ENCODE data around the gene FAM240B.

FAM240B gene

GRCh38 chr9:38687389-38687842 lies 32.5 kb downstream of the FAM240B start:
- no peak overlapping the region; the same call in 1 of the 2 replicates for H3K4me3 ChIP-seq (ENCODE audit: low read length)
- no peak for TF ChIP-seq ZNF274 (IDR thresholded peaks at IDR 0.05; ENCODE audit: low read depth, low read length)

GRCh38 chr9:38686933-38687332 lies 33.0 kb downstream of the FAM240B start:
- no peak overlapping the region for H3K4me3 ChIP-seq (ENCODE audit: low read length)
- TF ChIP-seq ZNF274 (IDR thresholded peaks at IDR 0.05; ENCODE audit: low read depth, low read length), result no peak

GRCh38 chr9:38685535-38685934 lies 34.4 kb downstream of the FAM240B start:
- no peak overlapping the region for H3K4me3 ChIP-seq (ENCODE audit: low read length)
- no peak for TF ChIP-seq ZNF274 (IDR thresholded peaks at IDR 0.05; ENCODE audit: low read depth, low read length)

GRCh38 chr9:38683336-38683735 lies 36.6 kb downstream of the FAM240B start:
- no peak for TF ChIP-seq ZNF274 (IDR thresholded peaks at IDR 0.05; ENCODE audit: low read depth, low read length)
- H3K4me3 ChIP-seq (ENCODE audit: low read length), result no peak overlapping the region

GRCh38 chr9:38682713-38683112 lies 37.2 kb downstream of the FAM240B start:
- H3K4me3 ChIP-seq (ENCODE audit: low read length), result no peak overlapping the region
- TF ChIP-seq ZNF274 (IDR thresholded peaks at IDR 0.05; ENCODE audit: low read depth, low read length), result no peak

- H3K4me3 ChIP-seq (ENCODE audit: low read length), result no peak overlapping the region
- TF ChIP-seq ZNF274 (IDR thresholded peaks at IDR 0.05; ENCODE audit: low read depth, low read length), result no peak
Observed at GRCh38 chr9:38681747-38682227, 38.1 kb downstream of the FAM240B start.

GRCh38 chr9:38680837-38681445 lies 39.0 kb downstream of the FAM240B start:
- TF ChIP-seq ZNF274 (IDR thresholded peaks at IDR 0.05; ENCODE audit: low read depth, low read length), result no peak
- no peak overlapping the region for H3K4me3 ChIP-seq (ENCODE audit: low read length)

- TF ChIP-seq ZNF274 (IDR thresholded peaks at IDR 0.05; ENCODE audit: low read depth, low read length), result no peak
- H3K4me3 ChIP-seq (ENCODE audit: low read length), result no peak overlapping the region
Observed at GRCh38 chr9:38677660-38678303, 42.2 kb downstream of the FAM240B start.

- no peak overlapping the region for H3K4me3 ChIP-seq (ENCODE audit: low read length)
- TF ChIP-seq ZNF274 (IDR thresholded peaks at IDR 0.05; ENCODE audit: low read depth, low read length), result no peak
Observed at GRCh38 chr9:38675831-38676230, 44.1 kb downstream of the FAM240B start.

- TF ChIP-seq ZNF274 (IDR thresholded peaks at IDR 0.05; ENCODE audit: low read depth, low read length), result no peak
- no peak overlapping the region for H3K4me3 ChIP-seq (ENCODE audit: low read length)
Observed at GRCh38 chr9:38675211-38675610, 44.7 kb downstream of the FAM240B start.

- no peak for TF ChIP-seq ZNF274 (IDR thresholded peaks at IDR 0.05; ENCODE audit: low read depth, low read length)
- no peak overlapping the region for H3K4me3 ChIP-seq (ENCODE audit: low read length)
Observed at GRCh38 chr9:38673399-38674193, 46.3 kb downstream of the FAM240B start.

- TF ChIP-seq ZNF274 (IDR thresholded peaks at IDR 0.05; ENCODE audit: low read depth, low read length), result no peak
- no peak overlapping the region for H3K4me3 ChIP-seq (ENCODE audit: low read length)
Observed at GRCh38 chr9:38671748-38672147, 48.2 kb downstream of the FAM240B start.

GRCh38 chr9:38671372-38671731 lies 48.6 kb downstream of the FAM240B start:
- no peak overlapping the region for H3K4me3 ChIP-seq (ENCODE audit: low read length)
- no peak for TF ChIP-seq ZNF274 (IDR thresholded peaks at IDR 0.05; ENCODE audit: low read depth, low read length)

- TF ChIP-seq ZNF274 (IDR thresholded peaks at IDR 0.05; ENCODE audit: low read depth, low read length), result no peak
- no peak overlapping the region for H3K4me3 ChIP-seq (ENCODE audit: low read length)
Observed at GRCh38 chr9:38670542-38671371, 49.2 kb downstream of the FAM240B start.

Data from GM08714 (cell line).